OCI-LY7 (cell line): ENCODE data around the gene PTGDS. TPM values are rescaled to one million over a fixed set of nuclear protein-coding genes. Genes with fewer than 3 reads are reported as not detected.

Source experiments
- BruUV-seq: library from RNA; stranded (reverse); fragments of 400-500 nt; replicated peaks from 2 replicates; lab custom pipeline; 2021; lab: Mats Ljungman, UMichigan
- CTCF ChIA-PET: fragments of 300-600 bp; sonication (Branson Sonifier 250); formaldehyde crosslinking; loops from one replicate; lab custom pipeline; 2022; ENCODE audit warnings: antibody characterized with exemption; ENCODE audit not compliant: unreplicated experiment; lab: Charles Lee
- POLR2A ChIA-PET: fragments of 300-600 bp; sonication (Branson Sonifier 250); formaldehyde crosslinking; loops from one replicate; lab custom pipeline; 2022; ENCODE audit warnings: antibody characterized with exemption; lab: Charles Lee
- DNase-seq: peaks from one replicate; pipeline ENCODE4 v3.0.0-alpha.2; 2015; ENCODE audit warnings: low spot score
- H2AFZ ChIP-seq: fragments of 200-600 bp; sonication (generic), shearing (Covaris generic); 2 replicates; pipeline ENCODE4 v1.6.1; 2014; ENCODE audit warnings: mild to moderate bottlenecking, antibody characterized with exemption, low read length, moderate library complexity
- H3K27ac ChIP-seq: fragments of 200-600 bp; sonication (generic); 2 replicates; pipeline ENCODE4 v1.5.1; 2014; ENCODE audit warnings: mixed run types, low read depth, mild to moderate bottlenecking, moderate library complexity, low read length, inconsistent platforms; ENCODE audit not compliant: poor library complexity, severe bottlenecking
- H3K36me3 ChIP-seq: fragments of 200-600 bp; sonication (generic); 2 replicates; pipeline ENCODE4 v1.6.1; 2014; ENCODE audit warnings: mild to moderate bottlenecking, antibody characterized with exemption, low read length, moderate library complexity, mixed read lengths; ENCODE audit not compliant: insufficient read depth
- H3K4me1 ChIP-seq: fragments of 200-600 bp; sonication (generic); 2 replicates; pipeline ENCODE4 v1.5.1; 2014; ENCODE audit warnings: mild to moderate bottlenecking, low read length; ENCODE audit not compliant: insufficient read depth, poor library complexity, severe bottlenecking
- H3K4me2 ChIP-seq: fragments of 200-600 bp; sonication (generic); 2 replicates; pipeline ENCODE4 v1.6.1; 2014; ENCODE audit warnings: mild to moderate bottlenecking, low read length
- H3K4me3 ChIP-seq: fragments of 200-600 bp; sonication (generic); 2 replicates; pipeline ENCODE4 v1.5.1; 2014; ENCODE audit warnings: mild to moderate bottlenecking, low read depth, low read length; ENCODE audit not compliant: poor library complexity, severe bottlenecking
- H3K79me2 ChIP-seq: fragments of 200-600 bp; sonication (generic); 2 replicates; pipeline ENCODE4 v1.6.1; 2016; ENCODE audit warnings: low read depth, mild to moderate bottlenecking, low read length, moderate library complexity, mixed read lengths; ENCODE audit not compliant: insufficient read depth
- H3K9me2 ChIP-seq: fragments of 200-600 bp; sonication (generic); 2 replicates; pipeline ENCODE4 v1.6.1; 2016; ENCODE audit warnings: mild to moderate bottlenecking, low read length, mixed read lengths; ENCODE audit not compliant: insufficient read depth
- H3K9me3 ChIP-seq: fragments of 200-600 bp; sonication (generic); 2 replicates; pipeline ENCODE4 v1.6.1; 2014; ENCODE audit warnings: mild to moderate bottlenecking, mixed run types, low read length, mixed read lengths
- H4K20me1 ChIP-seq: fragments of 200-600 bp; sonication (generic); 2 replicates; pipeline ENCODE4 v1.6.1; 2014; ENCODE audit warnings: mild to moderate bottlenecking, antibody characterized with exemption, low read length, moderate library complexity, mixed read lengths; ENCODE audit not compliant: insufficient read depth
- EZH2phosphoT487 ChIP-seq: fragments of 200-600 bp; sonication (generic); IDR thresholded peaks from 2 replicates; pipeline ENCODE4 v1.6.1; 2018; ENCODE audit warnings: low read depth, borderline replicate concordance, mild to moderate bottlenecking, mixed run types, antibody characterized with exemption, low read length, moderate library complexity, mixed read lengths
- intact Hi-C: fragments of 100-400 bp; cut with micrococcal nuclease; formaldehyde crosslinking; loops from one replicate; pipeline ENCODE4 v1.10.0; 2022; ENCODE audit not compliant: unreplicated experiment
- total RNA-seq, 2 experiments: library from RNA; depleted of rRNA in 1 of 2; stranded (reverse); fragments of >200 nt in 1 of 2; shearing (Covaris generic) in 1 of 2; gene quantifications; 2 replicates each; pipeline ENCODE4 v1.2.3, GENCODE V29; 2014 to 2022
- TF ChIP-seq, protein P1 (sequence below): fragments of 200-600 bp; sonication (generic); conservative IDR thresholded peaks from 2 replicates; pipeline ENCODE4 v1.5.1; 2014; ENCODE audit warnings: mild to moderate bottlenecking, antibody characterized with exemption, low read length, moderate library complexity, mixed read lengths

PTGDS gene
- total RNA-seq, 2 experiments from 2014 or later = not detected

DNA sequence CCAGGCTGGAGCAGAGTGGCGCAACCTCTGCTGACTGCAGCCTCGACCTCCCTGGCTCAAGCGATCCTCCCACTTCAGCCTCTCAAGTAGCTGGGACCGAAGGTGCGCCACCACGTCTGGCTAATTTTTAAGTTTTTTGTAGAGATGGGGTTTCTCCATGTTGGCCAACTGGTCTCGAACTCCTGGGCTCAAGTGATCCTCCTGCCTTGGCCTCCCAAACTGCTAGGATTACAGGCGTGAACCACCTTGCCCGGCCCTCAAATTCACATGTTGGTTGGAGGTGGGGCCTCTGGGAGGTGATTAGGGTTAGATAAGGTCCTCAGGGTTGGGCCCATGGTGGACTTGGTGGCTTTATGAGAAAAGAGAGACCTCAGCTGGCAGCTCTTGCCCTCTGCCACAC lies 15.1 kb upstream of the PTGDS start:
- Histone ChIP-seq H3K4me3 (no peak overlapping the region), H3K9me2 (no peaks in the 10 kb centered on the region), H3K4me2 (no peak overlapping the region), H3K36me3 (no peaks in the 10 kb centered on the region), H3K4me1 (peaks cover 8% of the 10 kb centered on the region), H3K79me2 (no peaks in the 10 kb centered on the region), H3K27ac (no peak overlapping the region), H3K9me3 (no peaks in the 10 kb centered on the region), H4K20me1 (no peaks in the 10 kb centered on the region), H2AFZ (no peak overlapping the region)
- no peak for DNase-seq
- BruUV-seq = no TSS peak
- TF ChIP-seq, protein P1, sequence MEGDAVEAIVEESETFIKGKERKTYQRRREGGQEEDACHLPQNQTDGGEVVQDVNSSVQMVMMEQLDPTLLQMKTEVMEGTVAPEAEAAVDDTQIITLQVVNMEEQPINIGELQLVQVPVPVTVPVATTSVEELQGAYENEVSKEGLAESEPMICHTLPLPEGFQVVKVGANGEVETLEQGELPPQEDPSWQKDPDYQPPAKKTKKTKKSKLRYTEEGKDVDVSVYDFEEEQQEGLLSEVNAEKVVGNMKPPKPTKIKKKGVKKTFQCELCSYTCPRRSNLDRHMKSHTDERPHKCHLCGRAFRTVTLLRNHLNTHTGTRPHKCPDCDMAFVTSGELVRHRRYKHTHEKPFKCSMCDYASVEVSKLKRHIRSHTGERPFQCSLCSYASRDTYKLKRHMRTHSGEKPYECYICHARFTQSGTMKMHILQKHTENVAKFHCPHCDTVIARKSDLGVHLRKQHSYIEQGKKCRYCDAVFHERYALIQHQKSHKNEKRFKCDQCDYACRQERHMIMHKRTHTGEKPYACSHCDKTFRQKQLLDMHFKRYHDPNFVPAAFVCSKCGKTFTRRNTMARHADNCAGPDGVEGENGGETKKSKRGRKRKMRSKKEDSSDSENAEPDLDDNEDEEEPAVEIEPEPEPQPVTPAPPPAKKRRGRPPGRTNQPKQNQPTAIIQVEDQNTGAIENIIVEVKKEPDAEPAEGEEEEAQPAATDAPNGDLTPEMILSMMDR = no peak
- no peak for TF ChIP-seq EZH2phosphoT487
- intact Hi-C loops = no loop called here
- ChIA-PET POLR2A (interaction anchor here (0.6 kb wide), 1 partner anchor 90 kb away, joined by 3 read pairs; no protein-coding TSS in a partner anchor), CTCF (no interaction called here)

- TF ChIP-seq EZH2phosphoT487 = no peak
- TF ChIP-seq, protein P1 = no peak
- Histone ChIP-seq H3K9me2 (no peaks in the 10 kb centered on the region), H3K79me2 (no peaks in the 10 kb centered on the region), H3K36me3 (no peaks in the 10 kb centered on the region), H3K9me3 (no peaks in the 10 kb centered on the region), H3K4me1 (peaks cover 8% of the 10 kb centered on the region), H3K4me3 (no peak overlapping the region), H4K20me1 (no peaks in the 10 kb centered on the region), H3K4me2 (no peak overlapping the region), H2AFZ (no peak overlapping the region), H3K27ac (no peak overlapping the region)
- ChIA-PET CTCF (no interaction called here), POLR2A (interaction anchor here (0.6 kb wide), 1 partner anchor 90 kb away, joined by 3 read pairs; no protein-coding TSS in a partner anchor)
- DNase-seq = no peak
- no TSS peak for BruUV-seq
- intact Hi-C loops = no loop called here
Observed at GRCh38 chr9:136962701-136963248, 14.5 kb upstream of the PTGDS start.

GRCh38 chr9:136963341-136963740 lies 14.0 kb upstream of the PTGDS start:
- TF ChIP-seq, protein P1 = no peak
- no peak for TF ChIP-seq EZH2phosphoT487
- H4K20me1 ChIP-seq = no peaks in the 10 kb centered on the region
- no peak overlapping the region for H3K4me2 ChIP-seq
- H3K9me2 ChIP-seq = no peaks in the 10 kb centered on the region
- H3K4me3 ChIP-seq = no peak overlapping the region
- no peaks in the 10 kb centered on the region for H3K9me3 ChIP-seq
- no peaks in the 10 kb centered on the region for H3K36me3 ChIP-seq
- no peak overlapping the region for H2AFZ ChIP-seq
- ChIA-PET CTCF (no interaction called here), POLR2A (no interaction called here)
- no peak overlapping the region for H3K27ac ChIP-seq
- no peaks in the 10 kb centered on the region for H3K79me2 ChIP-seq
- intact Hi-C loops = no loop called here
- no peak for DNase-seq
- no TSS peak for BruUV-seq
- peaks cover 8% of the 10 kb centered on the region for H3K4me1 ChIP-seq
